ENCODE measurements around the gene PFDN2.

DNA sequence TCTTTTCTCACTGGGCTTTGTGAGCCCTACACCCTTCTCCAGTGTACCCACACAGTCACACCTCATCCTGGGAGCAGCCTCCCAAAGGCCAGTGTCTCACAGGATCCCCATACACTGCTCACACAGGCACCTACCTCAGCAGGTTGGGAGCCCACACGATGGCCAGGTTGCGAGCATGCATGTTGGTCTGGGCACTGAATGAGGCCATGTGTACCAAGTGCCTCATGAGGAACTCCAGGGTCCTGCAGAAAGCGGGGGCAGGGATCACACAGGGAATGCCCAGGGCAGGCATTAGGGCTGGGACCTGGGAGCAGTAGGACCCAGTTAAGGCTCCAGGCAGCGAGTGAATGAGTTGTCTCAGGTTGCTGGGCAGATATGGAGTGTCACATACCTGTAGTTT, 63.6 kb downstream of the PFDN2 start:
- TF ChIP-seq, protein P1, sequence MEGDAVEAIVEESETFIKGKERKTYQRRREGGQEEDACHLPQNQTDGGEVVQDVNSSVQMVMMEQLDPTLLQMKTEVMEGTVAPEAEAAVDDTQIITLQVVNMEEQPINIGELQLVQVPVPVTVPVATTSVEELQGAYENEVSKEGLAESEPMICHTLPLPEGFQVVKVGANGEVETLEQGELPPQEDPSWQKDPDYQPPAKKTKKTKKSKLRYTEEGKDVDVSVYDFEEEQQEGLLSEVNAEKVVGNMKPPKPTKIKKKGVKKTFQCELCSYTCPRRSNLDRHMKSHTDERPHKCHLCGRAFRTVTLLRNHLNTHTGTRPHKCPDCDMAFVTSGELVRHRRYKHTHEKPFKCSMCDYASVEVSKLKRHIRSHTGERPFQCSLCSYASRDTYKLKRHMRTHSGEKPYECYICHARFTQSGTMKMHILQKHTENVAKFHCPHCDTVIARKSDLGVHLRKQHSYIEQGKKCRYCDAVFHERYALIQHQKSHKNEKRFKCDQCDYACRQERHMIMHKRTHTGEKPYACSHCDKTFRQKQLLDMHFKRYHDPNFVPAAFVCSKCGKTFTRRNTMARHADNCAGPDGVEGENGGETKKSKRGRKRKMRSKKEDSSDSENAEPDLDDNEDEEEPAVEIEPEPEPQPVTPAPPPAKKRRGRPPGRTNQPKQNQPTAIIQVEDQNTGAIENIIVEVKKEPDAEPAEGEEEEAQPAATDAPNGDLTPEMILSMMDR (conservative IDR thresholded peaks at IDR 0.05 in 1 of 2, IDR thresholded peaks at IDR 0.05 in 1 of 2; ENCODE audit: extremely low read depth in 1 of 2, insufficient read depth in 1 of 2, low read depth in 1 of 2, low read length in 2 of 2) = no peak
- no peak for TF ChIP-seq EZH2 (IDR thresholded peaks at IDR 0.05; ENCODE audit: borderline replicate concordance, low read length)
